NB4 (cell line): Measurements from ENCODE around the gene CHCT1.

Source experiments
- POLR2A ChIP-seq: IDR thresholded peaks from 2 replicates; pipeline ENCODE4 v1.6.1; 2011; ENCODE audit warnings: mild to moderate bottlenecking; ENCODE audit not compliant: insufficient read length; ENCODE audit errors: extremely low read depth
- TF ChIP-seq, protein P1 (sequence below): IDR thresholded peaks from one replicate; pipeline ENCODE4 v1.5.1; 2012; ENCODE audit warnings: low read depth, low read length

DNA sequence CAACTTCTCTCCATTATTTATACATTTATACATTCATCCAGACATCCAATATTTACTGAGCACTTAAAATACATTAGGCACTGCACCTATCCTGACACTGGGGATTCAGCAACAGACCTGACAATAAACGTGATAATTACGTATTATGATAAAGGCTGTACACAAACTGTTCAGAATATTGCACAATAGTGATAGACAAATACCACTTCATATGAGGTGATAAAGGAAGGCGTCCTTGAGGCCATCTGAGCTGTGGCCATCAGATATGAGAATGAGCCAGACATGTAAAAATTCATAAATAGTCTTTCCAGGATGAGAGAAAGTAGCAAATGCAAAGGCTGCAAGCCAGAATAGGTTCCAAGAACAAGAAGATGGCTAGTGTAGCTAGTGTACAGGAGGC, 38.9 kb upstream of the CHCT1 start:
- TF ChIP-seq POLR2A, result no peak
- TF ChIP-seq, protein P1, sequence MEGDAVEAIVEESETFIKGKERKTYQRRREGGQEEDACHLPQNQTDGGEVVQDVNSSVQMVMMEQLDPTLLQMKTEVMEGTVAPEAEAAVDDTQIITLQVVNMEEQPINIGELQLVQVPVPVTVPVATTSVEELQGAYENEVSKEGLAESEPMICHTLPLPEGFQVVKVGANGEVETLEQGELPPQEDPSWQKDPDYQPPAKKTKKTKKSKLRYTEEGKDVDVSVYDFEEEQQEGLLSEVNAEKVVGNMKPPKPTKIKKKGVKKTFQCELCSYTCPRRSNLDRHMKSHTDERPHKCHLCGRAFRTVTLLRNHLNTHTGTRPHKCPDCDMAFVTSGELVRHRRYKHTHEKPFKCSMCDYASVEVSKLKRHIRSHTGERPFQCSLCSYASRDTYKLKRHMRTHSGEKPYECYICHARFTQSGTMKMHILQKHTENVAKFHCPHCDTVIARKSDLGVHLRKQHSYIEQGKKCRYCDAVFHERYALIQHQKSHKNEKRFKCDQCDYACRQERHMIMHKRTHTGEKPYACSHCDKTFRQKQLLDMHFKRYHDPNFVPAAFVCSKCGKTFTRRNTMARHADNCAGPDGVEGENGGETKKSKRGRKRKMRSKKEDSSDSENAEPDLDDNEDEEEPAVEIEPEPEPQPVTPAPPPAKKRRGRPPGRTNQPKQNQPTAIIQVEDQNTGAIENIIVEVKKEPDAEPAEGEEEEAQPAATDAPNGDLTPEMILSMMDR, result no peak
